Measurements from ENCODE around the gene PDZRN3.

DNA sequence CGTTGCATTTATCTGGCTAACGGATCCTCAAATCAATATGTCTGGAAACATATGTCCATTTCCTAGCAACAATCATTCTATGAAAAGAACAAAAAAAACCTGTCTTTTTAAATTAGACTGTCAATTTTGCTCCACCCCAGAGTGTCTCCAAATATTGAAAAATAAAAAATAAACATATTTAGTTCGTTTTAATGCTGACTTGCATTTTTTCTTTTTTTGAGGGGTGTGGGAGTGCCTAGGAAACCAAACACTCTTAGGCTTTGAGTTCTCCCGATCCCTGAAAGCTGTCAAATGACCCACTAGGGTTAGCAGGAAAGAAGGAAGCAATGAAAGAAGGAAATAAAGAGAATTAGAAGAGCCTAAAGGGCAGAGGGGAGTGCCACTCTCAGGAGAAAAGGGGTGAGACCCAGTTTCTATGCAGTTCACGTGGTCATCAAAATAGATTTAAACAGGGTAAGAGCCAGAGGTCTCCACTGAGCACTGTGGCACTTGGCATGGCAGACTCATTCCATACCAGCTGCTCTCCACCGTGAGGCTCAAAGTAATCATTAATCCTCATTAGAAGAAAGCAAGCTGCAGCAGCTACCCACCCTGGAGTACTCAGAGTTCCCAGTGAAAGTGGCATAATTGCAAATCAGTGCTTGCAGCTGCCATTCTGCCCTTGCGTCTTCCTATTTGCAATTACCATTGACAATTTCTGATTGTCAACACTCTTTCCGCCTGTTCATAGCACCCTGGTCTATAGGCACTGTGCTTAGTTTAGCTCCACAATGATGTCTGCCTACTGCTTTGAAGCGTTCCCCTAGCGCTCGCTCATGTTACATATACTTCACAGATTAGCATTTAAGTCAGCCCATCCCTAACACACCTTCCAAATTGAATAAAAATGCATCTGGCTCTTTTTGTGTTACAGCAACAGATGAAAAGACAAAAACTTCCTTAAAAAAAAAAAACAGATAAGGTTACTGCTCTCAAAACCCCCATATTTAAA, 32.3 kb downstream of the PDZRN3 start:
- TF ChIP-seq EZH2 (IDR thresholded peaks at IDR 0.05; ENCODE audit: borderline replicate concordance, low read length), result no peak
- TF ChIP-seq, protein P1, sequence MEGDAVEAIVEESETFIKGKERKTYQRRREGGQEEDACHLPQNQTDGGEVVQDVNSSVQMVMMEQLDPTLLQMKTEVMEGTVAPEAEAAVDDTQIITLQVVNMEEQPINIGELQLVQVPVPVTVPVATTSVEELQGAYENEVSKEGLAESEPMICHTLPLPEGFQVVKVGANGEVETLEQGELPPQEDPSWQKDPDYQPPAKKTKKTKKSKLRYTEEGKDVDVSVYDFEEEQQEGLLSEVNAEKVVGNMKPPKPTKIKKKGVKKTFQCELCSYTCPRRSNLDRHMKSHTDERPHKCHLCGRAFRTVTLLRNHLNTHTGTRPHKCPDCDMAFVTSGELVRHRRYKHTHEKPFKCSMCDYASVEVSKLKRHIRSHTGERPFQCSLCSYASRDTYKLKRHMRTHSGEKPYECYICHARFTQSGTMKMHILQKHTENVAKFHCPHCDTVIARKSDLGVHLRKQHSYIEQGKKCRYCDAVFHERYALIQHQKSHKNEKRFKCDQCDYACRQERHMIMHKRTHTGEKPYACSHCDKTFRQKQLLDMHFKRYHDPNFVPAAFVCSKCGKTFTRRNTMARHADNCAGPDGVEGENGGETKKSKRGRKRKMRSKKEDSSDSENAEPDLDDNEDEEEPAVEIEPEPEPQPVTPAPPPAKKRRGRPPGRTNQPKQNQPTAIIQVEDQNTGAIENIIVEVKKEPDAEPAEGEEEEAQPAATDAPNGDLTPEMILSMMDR (conservative IDR thresholded peaks at IDR 0.05 in 1 of 2, IDR thresholded peaks at IDR 0.05 in 1 of 2; ENCODE audit: extremely low read depth in 1 of 2, insufficient read depth in 1 of 2, low read depth in 1 of 2, low read length in 2 of 2), result no peak

Measured in mammary epithelial cell (primary cell).